HepG2 (cell line): ENCODE measurements around the gene MLYCD. TPM values are rescaled to one million over a fixed set of nuclear protein-coding genes. Genes with fewer than 3 reads are reported as not detected.

Experiments
- DNMT3B ChIP-seq: conservative IDR thresholded peaks from 2 replicates; pipeline ENCODE4 v1.6.1; 2016; ENCODE audit warnings: missing biosample characterization, control low read depth
- HNF4G ChIP-seq, 2 experiments: sonication (generic) in 1 of 2; formaldehyde crosslinking in 1 of 2; IDR thresholded peaks; 2 replicates each; pipeline versions ENCODE4 v1.4.0 to v1.6.1; 2011 to 2020; ENCODE audit warnings: borderline replicate concordance in 2 of 2, low read depth in 2 of 2, mild to moderate bottlenecking in 2 of 2, low read length in 1 of 2, missing genetic modification reagents in 1 of 2, moderate library complexity in 1 of 2
- JUN ChIP-seq: sonication (generic); formaldehyde crosslinking; IDR thresholded peaks from 2 replicates; pipeline ENCODE4 v1.4.0; 2020; ENCODE audit warnings: mild to moderate bottlenecking, missing genetic modification reagents
- MIER2 ChIP-seq: IDR thresholded peaks from 2 replicates; pipeline ENCODE4 v1.6.1; 2016; ENCODE audit warnings: missing biosample characterization, missing genetic modification reagents
- PHF21A ChIP-seq: sonication (generic); formaldehyde crosslinking; IDR thresholded peaks from 2 replicates; pipeline ENCODE4 v1.5.0; 2020; ENCODE audit warnings: mild to moderate bottlenecking, missing genetic modification reagents
- RBFOX2 ChIP-seq: fragments of 200-400 bp; formaldehyde crosslinking; IDR thresholded peaks from 2 replicates; pipeline ENCODE4 v1.6.1; 2017; ENCODE audit warnings: low read depth, mild to moderate bottlenecking, low read length
- SOX5 ChIP-seq: IDR thresholded peaks from 2 replicates; pipeline ENCODE4 v1.6.1; 2016; ENCODE audit warnings: borderline replicate concordance
- TBX2 ChIP-seq: sonication (generic); formaldehyde crosslinking; IDR thresholded peaks from 2 replicates; pipeline ENCODE4 v1.5.0; 2020; ENCODE audit warnings: missing genetic modification reagents, mild to moderate bottlenecking, borderline replicate concordance
- TRIM24 ChIP-seq: sonication (generic); formaldehyde crosslinking; IDR thresholded peaks from 2 replicates; pipeline ENCODE4 v1.8.0; 2022; ENCODE audit warnings: mild to moderate bottlenecking, missing genetic modification reagents
- YY1 ChIP-seq: IDR thresholded peaks from 2 replicates; pipeline ENCODE4 v1.6.1; 2011; ENCODE audit warnings: low read length, low read depth, moderate library complexity, mild to moderate bottlenecking; ENCODE audit not compliant: insufficient read depth, insufficient replicate concordance
- ZBTB39 ChIP-seq: sonication (generic); formaldehyde crosslinking; IDR thresholded peaks from 2 replicates; pipeline ENCODE4 v1.5.0; 2020; ENCODE audit warnings: missing genetic modification reagents
- ZEB1 ChIP-seq: IDR thresholded peaks from 2 replicates; pipeline ENCODE4 v1.6.1; 2012; ENCODE audit warnings: mild to moderate bottlenecking, low read depth, inconsistent platforms; ENCODE audit not compliant: insufficient replicate concordance
- ZNF230 ChIP-seq: sonication (generic); formaldehyde crosslinking; IDR thresholded peaks from 2 replicates; pipeline ENCODE4 v1.4.0; 2020; ENCODE audit warnings: mild to moderate bottlenecking, missing genetic modification reagents
- ZNF292 ChIP-seq: sonication (generic); formaldehyde crosslinking; IDR thresholded peaks from 2 replicates; pipeline ENCODE4 v1.8.1; 2022; ENCODE audit warnings: mild to moderate bottlenecking, low read depth, missing genetic modification reagents, borderline replicate concordance
- ZNF296 ChIP-seq: sonication (generic); formaldehyde crosslinking; conservative IDR thresholded peaks from 2 replicates; pipeline ENCODE4 v1.5.0; 2020; ENCODE audit warnings: mild to moderate bottlenecking, missing genetic modification reagents
- ZNF484 ChIP-seq: sonication (generic); formaldehyde crosslinking; IDR thresholded peaks from 2 replicates; pipeline ENCODE4 v1.5.1; 2020; ENCODE audit warnings: mild to moderate bottlenecking, low read depth, missing genetic modification reagents, borderline replicate concordance
- ZNF597 ChIP-seq: sonication (generic); formaldehyde crosslinking; IDR thresholded peaks from 2 replicates; pipeline ENCODE4 v1.5.0; 2020; ENCODE audit warnings: missing genetic modification reagents
- ZNF605 ChIP-seq: sonication (generic); formaldehyde crosslinking; IDR thresholded peaks from 2 replicates; pipeline ENCODE4 v1.8.0; 2022; ENCODE audit warnings: mild to moderate bottlenecking, missing genetic modification reagents
- ZNF761 ChIP-seq: sonication (generic); formaldehyde crosslinking; conservative IDR thresholded peaks from 2 replicates; pipeline ENCODE4 v1.4.0; 2020; ENCODE audit warnings: mild to moderate bottlenecking, missing genetic modification reagents
- polyA plus RNA-seq, 8 experiments: library from polyadenylated mRNA; depleted of rRNA in 3 of 8; stranded (reverse) in 7 of 8; unstranded in 1 of 8; fragments of >200 nt; fragmentation: Illumina TruSeq in 4 of 8; extraction: Trizol in 4 of 8; gene quantifications; 2 replicates each; pipeline versions ENCODE4 v1.2.1 to v1.2.3, GENCODE V29; 2011 to 2016; ENCODE audit warnings: low read depth in 4 of 8, missing spikeins in 1 of 8, mixed read lengths in 1 of 8; ENCODE audit not compliant: insufficient read depth in 1 of 8
- total RNA-seq, 5 experiments: library from RNA; depleted of rRNA; stranded (reverse); fragments of >200 nt; fragmentation: Illumina TruSeq; extraction: Trizol; gene quantifications; 2 replicates each; pipeline ENCODE4 v1.2.3, GENCODE V29; 2016; ENCODE audit warnings: low read depth in 1 of 5
- TF ChIP-seq, protein P1 (sequence below): sonication (generic); formaldehyde crosslinking; IDR thresholded peaks from 2 replicates; pipeline ENCODE4 v1.4.0; 2020; ENCODE audit warnings: missing genetic modification reagents
- TF ChIP-seq, protein P2 (sequence below): sonication (generic); formaldehyde crosslinking; IDR thresholded peaks from 2 replicates; pipeline ENCODE4 v1.9.0; 2022; ENCODE audit warnings: missing genetic modification reagents, mild to moderate bottlenecking, borderline replicate concordance
- TF ChIP-seq, protein P3 (sequence below): sonication (generic); formaldehyde crosslinking; IDR thresholded peaks from 2 replicates; pipeline ENCODE4 v1.5.0; 2020; ENCODE audit warnings: missing genetic modification reagents, mild to moderate bottlenecking, borderline replicate concordance

Gene MLYCD
- total and polyA plus RNA-seq, 2 of the 13 experiments (the other 11 are each of a cell fraction or from before 2014, with no cell fraction given), result 1.8 to 4.0 TPM

GRCh38 chr16:83956336-83957289, 57.7 kb downstream of the MLYCD start (continued):
- no peak for TF ChIP-seq HNF4G (IDR thresholded peaks at IDR 0.05; ENCODE audit: borderline replicate concordance, low read depth, low read length)
- no peak for TF ChIP-seq HNF4G (CRISPR knock-in tag; IDR thresholded peaks at IDR 0.05; ENCODE audit: borderline replicate concordance, low read depth)
- TF ChIP-seq SOX5 (CRISPR knock-in tag), result no peak
- no peak for TF ChIP-seq ZBTB39 (CRISPR knock-in tag)
- TF ChIP-seq, protein P1, sequence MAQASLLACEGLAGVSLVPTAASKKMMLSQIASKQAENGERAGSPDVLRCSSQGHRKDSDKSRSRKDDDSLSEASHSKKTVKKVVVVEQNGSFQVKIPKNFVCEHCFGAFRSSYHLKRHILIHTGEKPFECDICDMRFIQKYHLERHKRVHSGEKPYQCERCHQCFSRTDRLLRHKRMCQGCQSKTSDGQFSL (CRISPR knock-in tag), result no peak
- no peak for TF ChIP-seq ZEB1
- no peak for TF ChIP-seq DNMT3B
- TF ChIP-seq JUN (CRISPR knock-in tag), result no peak
- no peak for TF ChIP-seq PHF21A (CRISPR knock-in tag)
- TF ChIP-seq YY1, result peak; percentile 65
- TF ChIP-seq, protein P2, sequence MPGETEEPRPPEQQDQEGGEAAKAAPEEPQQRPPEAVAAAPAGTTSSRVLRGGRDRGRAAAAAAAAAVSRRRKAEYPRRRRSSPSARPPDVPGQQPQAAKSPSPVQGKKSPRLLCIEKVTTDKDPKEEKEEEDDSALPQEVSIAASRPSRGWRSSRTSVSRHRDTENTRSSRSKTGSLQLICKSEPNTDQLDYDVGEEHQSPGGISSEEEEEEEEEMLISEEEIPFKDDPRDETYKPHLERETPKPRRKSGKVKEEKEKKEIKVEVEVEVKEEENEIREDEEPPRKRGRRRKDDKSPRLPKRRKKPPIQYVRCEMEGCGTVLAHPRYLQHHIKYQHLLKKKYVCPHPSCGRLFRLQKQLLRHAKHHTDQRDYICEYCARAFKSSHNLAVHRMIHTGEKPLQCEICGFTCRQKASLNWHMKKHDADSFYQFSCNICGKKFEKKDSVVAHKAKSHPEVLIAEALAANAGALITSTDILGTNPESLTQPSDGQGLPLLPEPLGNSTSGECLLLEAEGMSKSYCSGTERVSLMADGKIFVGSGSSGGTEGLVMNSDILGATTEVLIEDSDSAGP (CRISPR knock-in tag), result peak; percentile 67
- TF ChIP-seq TBX2 (CRISPR knock-in tag), result peak; percentile 21; the same call in 1 of the 2 replicates
- TF ChIP-seq ZNF605, result no peak
- no peak for TF ChIP-seq ZNF761
- no peak for TF ChIP-seq ZNF597 (CRISPR knock-in tag)
- no peak for TF ChIP-seq ZNF484 (CRISPR knock-in tag)
- no peak for TF ChIP-seq ZNF230 (CRISPR knock-in tag)
- no peak for TF ChIP-seq TRIM24 (CRISPR knock-in tag)
- no peak for TF ChIP-seq ZNF292 (CRISPR knock-in tag)
- peak; percentile 48; the same call in 1 of the 2 replicates for TF ChIP-seq RBFOX2
- no peak for TF ChIP-seq MIER2
- TF ChIP-seq ZNF296 (CRISPR knock-in tag), result no peak
- TF ChIP-seq, protein P3, sequence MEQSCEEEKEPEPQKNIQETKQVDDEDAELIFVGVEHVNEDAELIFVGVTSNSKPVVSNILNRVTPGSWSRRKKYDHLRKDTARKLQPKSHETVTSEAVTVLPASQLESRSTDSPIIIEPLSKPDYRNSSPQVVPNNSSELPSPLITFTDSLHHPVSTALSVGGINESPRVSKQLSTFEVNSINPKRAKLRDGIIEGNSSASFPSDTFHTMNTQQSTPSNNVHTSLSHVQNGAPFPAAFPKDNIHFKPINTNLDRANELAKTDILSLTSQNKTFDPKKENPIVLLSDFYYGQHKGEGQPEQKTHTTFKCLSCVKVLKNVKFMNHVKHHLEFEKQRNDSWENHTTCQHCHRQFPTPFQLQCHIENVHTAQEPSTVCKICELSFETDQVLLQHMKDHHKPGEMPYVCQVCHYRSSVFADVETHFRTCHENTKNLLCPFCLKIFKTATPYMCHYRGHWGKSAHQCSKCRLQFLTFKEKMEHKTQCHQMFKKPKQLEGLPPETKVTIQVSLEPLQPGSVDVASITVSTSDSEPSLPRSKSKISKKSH (CRISPR knock-in tag), result peak; percentile 74
